Thyroid gland (tissue), 4 donors: Measurements from ENCODE around the gene GJD4.

ENCODE experiments used
- CTCF ChIP-seq, 6 experiments: fragments of 200-600 bp in 3 of 6; fragments of 450-650 bp in 3 of 6; sonication (generic) in 3 of 6; IDR thresholded peaks; one replicate each; pipeline ENCODE4 v1.5.1; 2016 to 2019; ENCODE audit warnings: antibody characterized with exemption in 6 of 6, mild to moderate bottlenecking in 2 of 6, inconsistent platforms in 1 of 6, moderate library complexity in 1 of 6
- POLR2A ChIP-seq, 2 donors: fragments of 450-650 bp; IDR thresholded peaks; one replicate each; pipeline ENCODE4 v1.6.1; 2017; ENCODE audit warnings: antibody characterized with exemption in 2 of 2, mild to moderate bottlenecking in 2 of 2, moderate library complexity in 1 of 2

- TF ChIP-seq CTCF (IDR thresholded peaks at IDR 0.05) (no peak), POLR2A (IDR thresholded peaks at IDR 0.05) (no peak)
Measured at GRCh38 chr10:35594115-35595079, 10.7 kb upstream of the GJD4 start.
